CD4-positive, alpha-beta memory T cell (primary cell): ENCODE data around the gene PREB. TPM values are rescaled to one million over a fixed set of nuclear protein-coding genes. Genes with fewer than 3 reads are reported as not detected.
"Not testable (repeated sequence)": the region's sequence is repeated elsewhere in the genome, so short reads cannot be mapped to it uniquely, and the experiment has no call there.

Source experiments
- CTCF ChIA-PET: fragments of 350-600 bp; sonication (Branson Sonifier 250); formaldehyde crosslinking; loops from one replicate; lab custom pipeline; 2021; ENCODE audit warnings: inconsistent platforms; ENCODE audit not compliant: partially characterized antibody; lab: Charles Lee
- POLR2A ChIA-PET: fragments of 350-600 bp; sonication (Branson Sonifier 250); formaldehyde crosslinking; loops from one replicate; lab custom pipeline; 2021; ENCODE audit not compliant: partially characterized antibody; lab: Charles Lee
- DNase-seq, 5 donors: peaks; one replicate each; pipeline versions ENCODE4 v3.0.0 to v3.0.0-alpha.2; 2020 to 2022; ENCODE audit warnings: mixed read lengths in 1 of 5
- H3K27ac ChIP-seq: one replicate; pipeline ENCODE4 v1.7.0; 2013; ENCODE audit warnings: low read depth, low read length
- H3K27me3 ChIP-seq: 2 replicates; pipeline ENCODE4 v1.7.0; 2013; ENCODE audit warnings: mild to moderate bottlenecking, low read length, moderate library complexity; ENCODE audit not compliant: insufficient read depth
- H3K36me3 ChIP-seq: 2 replicates; pipeline ENCODE4 v1.7.0; 2013; ENCODE audit warnings: mild to moderate bottlenecking, low read length, moderate library complexity; ENCODE audit not compliant: insufficient read depth
- H3K4me1 ChIP-seq: 2 replicates; pipeline ENCODE4 v1.7.0; 2013; ENCODE audit warnings: mild to moderate bottlenecking, low read length, moderate library complexity; ENCODE audit not compliant: insufficient read depth
- H3K4me3 ChIP-seq, 2 donors: one replicate each; pipeline ENCODE4 v1.7.0; 2013; ENCODE audit warnings: low read length in 2 of 2, mild to moderate bottlenecking in 1 of 2
- H3K9me3 ChIP-seq, 2 donors: one replicate each; pipeline ENCODE4 v1.7.0; 2013; ENCODE audit warnings: low read length in 2 of 2, control low read depth in 1 of 2; ENCODE audit not compliant: control insufficient read depth in 1 of 2
- H3K27ac Mint-ChIP-seq, 7 donors: one replicate each; pipeline ENCODE4 v1.8.0; 2020 to 2021; ENCODE audit warnings: mixed read lengths in 7 of 7, mild to moderate bottlenecking in 6 of 7, inconsistent platforms in 3 of 7, moderate library complexity in 3 of 7
- H3K27me3 Mint-ChIP-seq, 2 donors: one replicate each; pipeline ENCODE4 v1.8.0; 2020 to 2021; ENCODE audit warnings: mixed read lengths in 2 of 2
- H3K36me3 Mint-ChIP-seq, 2 donors: one replicate each; pipeline ENCODE4 v1.8.0; 2020 to 2021; ENCODE audit warnings: mixed read lengths in 2 of 2, inconsistent platforms in 1 of 2, mild to moderate bottlenecking in 1 of 2
- H3K4me1 Mint-ChIP-seq, 4 donors: one replicate each; pipeline ENCODE4 v1.8.0; 2020 to 2021; ENCODE audit warnings: mixed read lengths in 4 of 4, mild to moderate bottlenecking in 1 of 4
- H3K4me3 Mint-ChIP-seq, 8 donors: one replicate each; pipeline ENCODE4 v1.8.0; 2020 to 2021; ENCODE audit warnings: mixed read lengths in 8 of 8, mild to moderate bottlenecking in 7 of 8, moderate library complexity in 6 of 8, inconsistent platforms in 3 of 8
- H3K9me3 Mint-ChIP-seq, 8 donors: one replicate each; pipeline ENCODE4 v1.8.0; 2020 to 2021; ENCODE audit warnings: mixed read lengths in 8 of 8, mild to moderate bottlenecking in 5 of 8, inconsistent platforms in 3 of 8, moderate library complexity in 1 of 8
- intact Hi-C: fragments of 100-400 bp; cut with micrococcal nuclease; formaldehyde crosslinking; loops from one replicate; pipeline ENCODE4 v1.15.1; 2023
- polyA plus RNA-seq, 2 donors: library from polyadenylated mRNA; unstranded; fragments of 300-500 nt; fragmentation: Illumina TruSeq; gene quantifications; one replicate each; pipeline ENCODE4 v1.2.3, GENCODE V29; 2021
- total RNA-seq, 2 experiments: library from RNA; stranded (reverse); gene quantifications; one replicate each; pipeline ENCODE4 v1.2.3, GENCODE V29; 2021

The PREB gene
- total and polyA plus RNA-seq, 4 experiments from 2014 or later, result 64.5 to 74.2 (median 65.4) TPM

- H3K27ac ChIP-seq, intact Hi-C loops, H3K27me3 ChIP-seq, H3K4me3 Mint-ChIP-seq, H3K36me3 Mint-ChIP-seq, H3K9me3 Mint-ChIP-seq, POLR2A ChIA-PET, H3K4me1 Mint-ChIP-seq, H3K4me3 ChIP-seq, H3K27ac Mint-ChIP-seq, H3K36me3 ChIP-seq, H3K9me3 ChIP-seq, H3K4me1 ChIP-seq, DNase-seq: not testable (repeated sequence)
- H3K27me3 Mint-ChIP-seq, result peaks cover 27 to 31% of the 10 kb centered on the region in 2 donors
- CTCF ChIA-PET, result interaction anchor here (1.3 kb wide), 1 partner anchor 127 kb away, joined by 3 read pairs; no protein-coding TSS in a partner anchor
These were observed 41.3 kb upstream of the PREB start for GRCh38 chr2:27175781-27176180.

GRCh38 chr2:27175330-27175729 lies 40.9 kb upstream of the PREB start:
- intact Hi-C loops, result no loop called here
- DNase-seq, result no peak
- H3K27me3 Mint-ChIP-seq, result peaks cover 27 to 30% of the 10 kb centered on the region in 2 donors
- ChIA-PET POLR2A (interaction anchor here (0.6 kb wide), 1 partner anchor 68 kb away, joined by 3 read pairs; no protein-coding TSS in a partner anchor), CTCF (no interaction called here)
- peaks cover 4 to 6% (median 5%) of the 10 kb centered on the region in 4 donors for H3K4me1 Mint-ChIP-seq
- Histone ChIP-seq H3K4me3 (no peak overlapping the region), H3K27ac (no peak overlapping the region), H3K36me3 (no peaks in the 10 kb centered on the region), H3K27me3 (no peaks in the 10 kb centered on the region), H3K9me3 (no peaks in the 10 kb centered on the region), H3K4me1 (no peaks in the 10 kb centered on the region)
- no peaks in the 10 kb centered on the region for H3K36me3 Mint-ChIP-seq
- no peak overlapping the region for H3K27ac Mint-ChIP-seq
- H3K9me3 Mint-ChIP-seq, result no peaks in the 10 kb centered on the region
- H3K4me3 Mint-ChIP-seq, result no peak overlapping the region

GRCh38 chr2:27174638-27175037 lies 40.2 kb upstream of the PREB start:
- Mint-ChIP-seq H3K27me3 (peaks cover 26 to 29% of the 10 kb centered on the region in 2 donors), H3K27ac (no peak overlapping the region), H3K9me3 (no peaks in the 10 kb centered on the region), H3K36me3 (no peaks in the 10 kb centered on the region), H3K4me1 (peaks cover 4 to 6% (median 6%) of the 10 kb centered on the region in 4 donors), H3K4me3 (no peak overlapping the region)
- Histone ChIP-seq H3K4me3 (no peak overlapping the region), H3K36me3 (no peaks in the 10 kb centered on the region), H3K27ac (no peak overlapping the region), H3K4me1 (no peaks in the 10 kb centered on the region), H3K27me3 (no peaks in the 10 kb centered on the region), H3K9me3 (no peaks in the 10 kb centered on the region)
- no peak for DNase-seq
- POLR2A ChIA-PET, result no interaction called here
- intact Hi-C loops, result no loop called here
- CTCF ChIA-PET, result no interaction called here

GRCh38 chr2:27171351-27171848 lies 37.0 kb upstream of the PREB start:
- peaks cover 0 to 8% (median 4%) of the 10 kb centered on the region in 4 donors for H3K4me1 Mint-ChIP-seq
- ChIA-PET POLR2A (no interaction called here), CTCF (interaction anchor here (0.7 to 2.7 kb wide), 10 partner anchors 11 to 691 kb away, joined by 3 to 19 read pairs (median 4); no protein-coding TSS in a partner anchor)
- Histone ChIP-seq H3K27me3 (no peaks in the 10 kb centered on the region), H3K9me3 (no peaks in the 10 kb centered on the region), H3K4me1 (no peaks in the 10 kb centered on the region), H3K36me3 (no peaks in the 10 kb centered on the region), H3K4me3 (no peak overlapping the region), H3K27ac (no peak overlapping the region)
- no peak for DNase-seq
- peaks cover 14 to 15% of the 10 kb centered on the region in 2 donors for H3K27me3 Mint-ChIP-seq
- no peaks in the 10 kb centered on the region for H3K9me3 Mint-ChIP-seq
- no peaks in the 10 kb centered on the region for H3K36me3 Mint-ChIP-seq
- H3K4me3 Mint-ChIP-seq, result no peak overlapping the region
- no peak overlapping the region for H3K27ac Mint-ChIP-seq
- intact Hi-C loops, result no loop called here

- peaks cover 0 to 8% (median 4%) of the 10 kb centered on the region in 4 donors for H3K4me1 Mint-ChIP-seq
These were observed 36.3 kb upstream of the PREB start for GRCh38 chr2:27170581-27171337.

GRCh38 chr2:27164960-27165763 lies 30.7 kb upstream of the PREB start:
- Mint-ChIP-seq H3K9me3 (no peaks in the 10 kb centered on the region), H3K27ac (no peak overlapping the region), H3K36me3 (no peaks in the 10 kb centered on the region), H3K27me3 (peaks cover 3 to 9% of the 10 kb centered on the region in 2 donors), H3K4me1 (peaks cover 0 to 4% (median 2%) of the 10 kb centered on the region in 4 donors), H3K4me3 (no peak overlapping the region)
- Histone ChIP-seq H3K4me1 (no peaks in the 10 kb centered on the region), H3K9me3 (no peaks in the 10 kb centered on the region), H3K36me3 (no peaks in the 10 kb centered on the region), H3K27me3 (no peaks in the 10 kb centered on the region), H3K27ac (no peak overlapping the region), H3K4me3 (no peak overlapping the region)
- POLR2A ChIA-PET, result no interaction called here
- intact Hi-C loops, result no loop called here
- CTCF ChIA-PET, result interaction anchor here (0.7 kb wide), 1 partner anchor 1965 kb away, joined by 3 read pairs; no protein-coding TSS in a partner anchor
- no peak for DNase-seq

More at GRCh38 chr2:27170581-27171337, 36.3 kb upstream of the PREB start:
- Histone ChIP-seq H3K36me3 (no peaks in the 10 kb centered on the region), H3K4me3 (no peak overlapping the region), H3K4me1 (no peaks in the 10 kb centered on the region), H3K27ac (no peak overlapping the region), H3K27me3 (no peaks in the 10 kb centered on the region), H3K9me3 (no peaks in the 10 kb centered on the region)
- H3K36me3 Mint-ChIP-seq, result no peaks in the 10 kb centered on the region
- no peak for DNase-seq
- H3K4me3 Mint-ChIP-seq, result peak overlapping the region in 4 of 8 donors; percentile 39 to 59 (median 53)
- H3K27me3 Mint-ChIP-seq, result peaks cover 10 to 12% of the 10 kb centered on the region in 2 donors
- CTCF ChIA-PET, result interaction anchor here (0.7 to 2.7 kb wide), 18 partner anchors 10 to 690 kb away, joined by 3 to 19 read pairs (median 4); partner anchors contain the start of gene TRIM54
- no peak overlapping the region for H3K27ac Mint-ChIP-seq
- no peaks in the 10 kb centered on the region for H3K9me3 Mint-ChIP-seq
- POLR2A ChIA-PET, result no interaction called here
- intact Hi-C loops, result loop anchor here (1.0 kb wide), 1 partner anchor 133 kb away; no protein-coding TSS in a partner anchor
